AG08395 (cell line): Measurements from ENCODE around the gene ERCC6L.

Experiments
- DNase-seq: peaks from one replicate; pipeline ENCODE4 v3.0.0; 2012; ENCODE audit warnings: mixed read lengths, low spot score

The ERCC6L gene

DNA sequence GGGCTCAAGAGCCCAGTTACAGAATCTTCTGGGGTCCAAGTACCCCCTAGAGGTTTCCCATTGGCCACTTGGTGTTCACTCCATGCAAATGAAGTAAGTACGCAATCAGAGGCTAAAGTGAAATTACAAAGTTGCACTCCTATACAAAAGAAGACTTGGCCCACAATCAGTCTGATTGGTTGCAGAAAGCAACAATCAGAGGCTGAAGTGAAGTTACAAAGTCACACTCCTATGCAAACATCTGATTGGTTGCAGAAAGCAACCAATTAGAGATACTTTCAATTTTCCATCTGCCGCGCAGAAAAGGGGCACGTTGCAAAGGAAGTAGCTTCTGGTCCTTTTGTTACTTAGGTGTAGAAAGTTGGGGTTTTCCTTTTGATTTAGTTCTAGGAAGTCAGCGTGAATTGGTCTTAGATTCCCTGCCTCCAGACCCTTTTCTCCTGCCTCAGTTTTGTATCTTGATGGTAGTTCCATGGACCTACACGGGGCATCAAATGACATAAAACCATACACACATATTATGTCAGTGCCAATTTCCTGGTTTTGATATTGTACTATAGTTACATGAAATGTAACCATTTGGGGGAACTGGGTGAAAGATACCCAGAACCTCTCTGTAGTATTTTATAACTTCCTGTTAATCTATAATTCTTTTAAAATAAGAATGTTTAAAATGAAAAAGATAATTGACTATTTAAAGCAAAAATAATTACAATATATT, 69.7 kb downstream of the ERCC6L start:
- DNase-seq = no peak

DNA sequence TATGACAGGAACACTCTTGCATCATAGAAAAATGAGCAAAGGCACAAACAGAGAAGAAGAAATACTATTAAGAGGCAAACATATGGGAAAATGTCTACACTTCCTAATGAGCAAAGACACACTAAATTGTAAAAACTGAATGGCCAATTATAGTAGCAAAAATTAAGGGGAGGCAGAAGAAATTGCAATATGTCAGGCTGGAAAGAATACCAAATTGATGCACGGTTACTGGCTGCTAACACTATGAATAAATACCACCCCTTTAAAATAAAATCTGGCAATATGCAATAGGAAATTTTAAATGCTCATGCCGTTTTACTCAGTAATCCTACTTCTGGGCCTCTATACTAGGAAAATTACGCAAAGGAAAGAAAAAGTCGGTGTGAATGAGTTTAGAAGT, 73.3 kb downstream of the ERCC6L start:
- no peak for DNase-seq

DNA sequence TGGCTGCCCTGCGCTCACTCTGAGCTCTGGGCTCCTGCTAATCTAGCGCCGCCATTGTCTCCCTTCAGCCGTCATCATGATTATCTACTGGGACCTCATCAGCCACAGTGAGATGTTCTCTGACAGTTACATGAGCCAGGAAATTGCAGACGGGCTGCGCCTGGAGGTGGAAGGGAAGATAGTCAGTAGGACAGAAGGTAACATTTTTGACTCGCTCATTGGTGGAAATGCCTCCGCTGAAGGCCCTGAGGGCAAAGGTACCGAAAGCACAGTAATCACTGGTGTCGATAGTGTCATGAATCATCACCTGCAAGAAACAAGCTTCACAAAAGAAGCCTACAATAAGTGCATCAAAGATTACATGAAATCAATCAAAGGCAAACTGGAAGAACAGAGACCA, 79.1 kb downstream of the ERCC6L start:
- DNase-seq = no peak

DNA sequence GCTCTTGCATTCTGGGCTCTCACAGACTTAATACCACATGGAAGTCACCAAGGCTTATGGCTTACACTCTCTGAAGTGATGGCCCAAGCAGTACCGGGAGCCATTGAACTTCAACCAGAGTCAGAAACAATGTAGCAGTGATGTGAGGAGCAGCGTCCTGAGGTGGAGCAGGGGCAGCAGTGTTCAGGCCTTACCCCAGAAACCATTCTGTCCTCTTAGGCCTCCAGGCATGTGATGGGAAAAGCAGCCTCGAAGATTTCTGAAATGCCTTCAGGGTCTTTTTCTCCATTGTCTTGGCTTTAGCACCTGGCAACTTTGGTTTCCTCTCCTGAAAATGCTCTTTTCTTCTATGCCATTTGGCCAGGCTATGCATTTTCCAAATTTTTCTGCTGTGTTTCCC, 80.1 kb downstream of the ERCC6L start:
- DNase-seq = no peak
